BLaER1 (cell line): ENCODE results near the gene CNOT4.

Source experiments
- H3K27ac ChIP-seq: shearing (Covaris generic); formaldehyde crosslinking; 2 replicates; pipeline ENCODE4 v1.8.1; 2022
- H3K27me3 ChIP-seq: shearing (Covaris generic); formaldehyde crosslinking; 2 replicates; pipeline ENCODE4 v1.8.1; 2022
- H3K36me3 ChIP-seq: shearing (Covaris generic); formaldehyde crosslinking; 2 replicates; pipeline ENCODE4 v1.8.1; 2022
- H3K4me1 ChIP-seq: shearing (Covaris generic); formaldehyde crosslinking; 2 replicates; pipeline ENCODE4 v1.8.1; 2022
- H3K4me2 ChIP-seq: shearing (Covaris generic); formaldehyde crosslinking; 2 replicates; pipeline ENCODE4 v1.8.1; 2022
- H3K4me3 ChIP-seq: shearing (Covaris generic); formaldehyde crosslinking; 2 replicates; pipeline ENCODE4 v1.8.1; 2022
- H3K9ac ChIP-seq: shearing (Covaris generic); formaldehyde crosslinking; 2 replicates; pipeline ENCODE4 v1.8.1; 2022
- H3K9me3 ChIP-seq: shearing (Covaris generic); formaldehyde crosslinking; 2 replicates; pipeline ENCODE4 v1.8.1; 2022
- H4K20me1 ChIP-seq: shearing (Covaris generic); formaldehyde crosslinking; 2 replicates; pipeline ENCODE4 v1.8.1; 2022
- Cebpa-rat ChIP-seq: shearing (Covaris generic); IDR thresholded peaks from 2 replicates; pipeline ENCODE4 v1.8.1; 2022

The CNOT4 gene

GRCh38 chr7:135509839-135510591 lies at the start of gene CNOT4:
Gene CNOT4, minus strand, starts transcription at chr7:135510102. Its CDS starts 71,771 bp downstream, at chr7:135438331.
- no peaks in the 10 kb centered on the region for H3K9me3 ChIP-seq
- TF ChIP-seq Cebpa-rat = no peak
- H3K27me3 ChIP-seq = no peaks in the 10 kb centered on the region

GRCh38 chr7:135558881-135559280 lies 49.0 kb upstream of the CNOT4 start:
- Histone ChIP-seq H3K9me3 (no peaks in the 10 kb centered on the region), H3K27me3 (no peaks in the 10 kb centered on the region), H3K27ac (peak overlapping the region; percentile 99), H3K36me3 (peaks cover 27% of the 10 kb centered on the region), H3K9ac (peak overlapping the region; percentile 98), H3K4me2 (peak overlapping the region; percentile 82), H4K20me1 (peaks cover 45% of the 10 kb centered on the region), H3K4me1 (peaks cover 33% of the 10 kb centered on the region), H3K4me3 (peak overlapping the region; percentile 94)
- TF ChIP-seq Cebpa-rat = no peak

More at GRCh38 chr7:135509839-135510591, at the start of gene CNOT4:
- H3K4me3 ChIP-seq = peak within 1 kb of the TSS; percentile 90
- H3K36me3 ChIP-seq = peaks cover 5% of the 10 kb centered on the region
- H4K20me1 ChIP-seq = peaks cover 32% of the 10 kb centered on the region
- peak within 1 kb of the TSS; percentile 96 for H3K9ac ChIP-seq
- peaks cover 27% of the 10 kb centered on the region for H3K4me1 ChIP-seq
- peak within 1 kb of the TSS; percentile 94 for H3K27ac ChIP-seq
- H3K4me2 ChIP-seq = peak within 1 kb of the TSS; percentile 96

GRCh38 chr7:135558337-135558767 lies 48.5 kb upstream of the CNOT4 start:
- peaks cover 33% of the 10 kb centered on the region for H3K4me1 ChIP-seq
- H3K4me2 ChIP-seq = peak overlapping the region; percentile 82
- H3K36me3 ChIP-seq = peaks cover 21% of the 10 kb centered on the region
- H3K27ac ChIP-seq = peak overlapping the region; percentile 99
- no peaks in the 10 kb centered on the region for H3K27me3 ChIP-seq
- no peak for TF ChIP-seq Cebpa-rat
- peak overlapping the region; percentile 98 for H3K9ac ChIP-seq
- peak overlapping the region; percentile 94 for H3K4me3 ChIP-seq
- peaks cover 40% of the 10 kb centered on the region for H4K20me1 ChIP-seq
- H3K9me3 ChIP-seq = no peaks in the 10 kb centered on the region

- no peaks in the 10 kb centered on the region for H3K27me3 ChIP-seq
- H3K4me1 ChIP-seq = peaks cover 33% of the 10 kb centered on the region
These were observed 47.8 kb upstream of the CNOT4 start, which contains the start of gene NUP205 for GRCh38 chr7:135557455-135558336. Gene NUP205, plus strand, starts transcription at chr7:135557917. Its CDS starts 28 bp downstream, at chr7:135557945.

GRCh38 chr7:135553346-135553745 lies 43.4 kb upstream of the CNOT4 start:
- Histone ChIP-seq H3K4me1 (0 out of 2 replicates have a peak, but pooled peaks cover 5% of the 10 kb centered on the region), H3K27me3 (no peaks in the 10 kb centered on the region), H3K4me2 (no peak overlapping the region), H3K9me3 (no peaks in the 10 kb centered on the region), H4K20me1 (no peaks in the 10 kb centered on the region), H3K27ac (no peak overlapping the region), H3K36me3 (no peaks in the 10 kb centered on the region), H3K4me3 (no peak overlapping the region), H3K9ac (no peak overlapping the region)
- no peak for TF ChIP-seq Cebpa-rat

More at GRCh38 chr7:135557455-135558336, 47.8 kb upstream of the CNOT4 start, which contains the start of gene NUP205:
- peaks cover 15% of the 10 kb centered on the region for H3K36me3 ChIP-seq
- peak within 1 kb of the TSS; percentile 82 for H3K4me2 ChIP-seq
- peak within 1 kb of the TSS; percentile 99 for H3K27ac ChIP-seq
- H3K9ac ChIP-seq = peak within 1 kb of the TSS; percentile 98
- H3K4me3 ChIP-seq = peak within 1 kb of the TSS; percentile 94
- H4K20me1 ChIP-seq = peaks cover 33% of the 10 kb centered on the region
- H3K9me3 ChIP-seq = no peaks in the 10 kb centered on the region
- no peak for TF ChIP-seq Cebpa-rat

- H3K4me3 ChIP-seq = no peak overlapping the region
- H3K36me3 ChIP-seq = no peaks in the 10 kb centered on the region
- H3K9me3 ChIP-seq = no peaks in the 10 kb centered on the region
- no peak for TF ChIP-seq Cebpa-rat
- H3K4me2 ChIP-seq = no peak overlapping the region
- H4K20me1 ChIP-seq = no peaks in the 10 kb centered on the region
- H3K4me1 ChIP-seq = 0 out of 2 replicates have a peak, but pooled peaks cover 5% of the 10 kb centered on the region
- H3K9ac ChIP-seq = no peak overlapping the region
- H3K27me3 ChIP-seq = no peaks in the 10 kb centered on the region
- H3K27ac ChIP-seq = no peak overlapping the region
These were observed 42.2 kb upstream of the CNOT4 start for GRCh38 chr7:135552148-135552547.

GRCh38 chr7:135550196-135550595 lies 40.3 kb upstream of the CNOT4 start:
- Histone ChIP-seq H3K9ac (no peak overlapping the region), H3K4me3 (no peak overlapping the region), H3K27me3 (no peaks in the 10 kb centered on the region), H3K27ac (no peak overlapping the region), H4K20me1 (no peaks in the 10 kb centered on the region), H3K36me3 (no peaks in the 10 kb centered on the region), H3K9me3 (no peaks in the 10 kb centered on the region), H3K4me1 (no peaks in the 10 kb centered on the region), H3K4me2 (no peak overlapping the region)
- no peak for TF ChIP-seq Cebpa-rat

- no peaks in the 10 kb centered on the region for H3K27me3 ChIP-seq
- H3K27ac ChIP-seq = no peak overlapping the region
- no peaks in the 10 kb centered on the region for H3K36me3 ChIP-seq
- H3K4me2 ChIP-seq = no peak overlapping the region
- no peak overlapping the region for H3K9ac ChIP-seq
- no peak overlapping the region for H3K4me3 ChIP-seq
- H3K4me1 ChIP-seq = no peaks in the 10 kb centered on the region
- H3K9me3 ChIP-seq = no peaks in the 10 kb centered on the region
- no peak for TF ChIP-seq Cebpa-rat
- no peaks in the 10 kb centered on the region for H4K20me1 ChIP-seq
These were observed 31.1 kb upstream of the CNOT4 start for GRCh38 chr7:135541029-135541428.

GRCh38 chr7:135539629-135540028 lies 29.7 kb upstream of the CNOT4 start:
- no peaks in the 10 kb centered on the region for H3K4me1 ChIP-seq
- no peaks in the 10 kb centered on the region for H3K9me3 ChIP-seq
- no peak overlapping the region for H3K4me3 ChIP-seq
- H3K9ac ChIP-seq = no peak overlapping the region
- H4K20me1 ChIP-seq = no peaks in the 10 kb centered on the region
- H3K36me3 ChIP-seq = no peaks in the 10 kb centered on the region
- H3K27me3 ChIP-seq = no peaks in the 10 kb centered on the region
- no peak for TF ChIP-seq Cebpa-rat
- H3K27ac ChIP-seq = no peak overlapping the region
- H3K4me2 ChIP-seq = no peak overlapping the region
